WERI-Rb-1 (cell line): ENCODE results near the gene CIT.
"Not testable (repeated sequence)": the region's sequence is repeated elsewhere in the genome, so short reads cannot be mapped to it uniquely, and the experiment has no call there.

ENCODE experiments used
- DNase-seq: peaks from one replicate; pipeline ENCODE4 v3.0.0-alpha.2; 2020
- H3K27ac ChIP-seq: fragments of 250-450 bp; sonication (Bioruptor Pico); 2 replicates; pipeline ENCODE4 v1.5.1; 2020; ENCODE audit warnings: mild to moderate bottlenecking, moderate library complexity
- H3K27me3 ChIP-seq: fragments of 250-450 bp; sonication (Bioruptor Pico); 2 replicates; pipeline ENCODE4 v1.5.1; 2021; ENCODE audit warnings: mild to moderate bottlenecking, low read depth, moderate library complexity; ENCODE audit not compliant: insufficient read depth, severe bottlenecking
- H3K36me3 ChIP-seq: fragments of 250-450 bp; sonication (Bioruptor Pico); 2 replicates; pipeline ENCODE4 v1.5.1; 2020; ENCODE audit warnings: mild to moderate bottlenecking, moderate library complexity
- H3K4me3 ChIP-seq: 2 replicates; pipeline ENCODE4 v1.5.1; 2011; ENCODE audit warnings: low read depth, mild to moderate bottlenecking, control low read depth, low read length
- H3K9me3 ChIP-seq: fragments of 250-450 bp; sonication (Bioruptor Pico); 2 replicates; pipeline ENCODE4 v1.5.1; 2021; ENCODE audit warnings: mild to moderate bottlenecking, moderate library complexity; ENCODE audit not compliant: severe bottlenecking
- TF ChIP-seq, protein P1 (sequence below): IDR thresholded peaks from 2 replicates; pipeline ENCODE4 v1.5.1; 2011; ENCODE audit warnings: low read depth, mild to moderate bottlenecking, control low read depth, inconsistent platforms, low read length

CIT gene

GRCh38 chr12:119711693-119712092 is 165.4 kb downstream of the CIT start:
- Histone ChIP-seq H3K9me3 (no peaks in the 10 kb centered on the region), H3K36me3 (peaks cover 92% of the 10 kb centered on the region), H3K27me3 (no peaks in the 10 kb centered on the region), H3K27ac (no peak overlapping the region), H3K4me3 (no peak overlapping the region)
- no peak for DNase-seq
- TF ChIP-seq, protein P1, sequence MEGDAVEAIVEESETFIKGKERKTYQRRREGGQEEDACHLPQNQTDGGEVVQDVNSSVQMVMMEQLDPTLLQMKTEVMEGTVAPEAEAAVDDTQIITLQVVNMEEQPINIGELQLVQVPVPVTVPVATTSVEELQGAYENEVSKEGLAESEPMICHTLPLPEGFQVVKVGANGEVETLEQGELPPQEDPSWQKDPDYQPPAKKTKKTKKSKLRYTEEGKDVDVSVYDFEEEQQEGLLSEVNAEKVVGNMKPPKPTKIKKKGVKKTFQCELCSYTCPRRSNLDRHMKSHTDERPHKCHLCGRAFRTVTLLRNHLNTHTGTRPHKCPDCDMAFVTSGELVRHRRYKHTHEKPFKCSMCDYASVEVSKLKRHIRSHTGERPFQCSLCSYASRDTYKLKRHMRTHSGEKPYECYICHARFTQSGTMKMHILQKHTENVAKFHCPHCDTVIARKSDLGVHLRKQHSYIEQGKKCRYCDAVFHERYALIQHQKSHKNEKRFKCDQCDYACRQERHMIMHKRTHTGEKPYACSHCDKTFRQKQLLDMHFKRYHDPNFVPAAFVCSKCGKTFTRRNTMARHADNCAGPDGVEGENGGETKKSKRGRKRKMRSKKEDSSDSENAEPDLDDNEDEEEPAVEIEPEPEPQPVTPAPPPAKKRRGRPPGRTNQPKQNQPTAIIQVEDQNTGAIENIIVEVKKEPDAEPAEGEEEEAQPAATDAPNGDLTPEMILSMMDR, result no peak

DNA sequence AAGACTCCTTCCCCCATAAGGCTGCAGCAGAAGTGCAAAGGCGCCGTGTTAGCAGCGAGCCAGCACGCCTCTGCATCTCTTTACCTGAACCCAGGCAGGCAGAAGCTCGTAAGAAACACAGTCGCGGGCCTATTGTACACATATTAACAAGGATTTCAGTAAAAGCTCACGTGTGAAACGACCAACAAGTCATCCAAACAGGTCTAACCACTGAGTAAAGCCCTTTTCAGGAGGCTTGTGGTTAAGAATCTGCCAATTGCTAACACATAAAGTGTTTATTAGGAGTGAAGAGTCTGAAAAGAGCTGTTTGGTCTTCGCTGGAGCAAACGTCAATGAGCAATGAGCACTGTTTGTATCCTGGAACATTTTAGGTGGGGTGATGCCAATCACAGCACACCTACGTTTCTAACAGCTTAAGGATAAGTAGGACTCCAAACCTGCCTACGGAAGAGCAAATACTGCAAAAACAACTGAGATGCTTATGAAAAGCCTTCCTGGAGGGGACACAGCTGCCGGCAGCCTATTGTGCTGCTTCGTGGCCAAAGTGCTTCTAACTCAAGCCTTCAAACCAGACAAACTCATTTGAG is 166.1 kb downstream of the CIT start:
- Histone ChIP-seq H3K4me3 (no peak overlapping the region), H3K36me3 (peaks cover 94% of the 10 kb centered on the region), H3K9me3 (no peaks in the 10 kb centered on the region), H3K27me3 (no peaks in the 10 kb centered on the region), H3K27ac (0 out of 2 replicates have a peak overlapping the region, but pooled peaks have one; percentile 12)
- DNase-seq, result no peak
- TF ChIP-seq, protein P1, result no peak

DNA sequence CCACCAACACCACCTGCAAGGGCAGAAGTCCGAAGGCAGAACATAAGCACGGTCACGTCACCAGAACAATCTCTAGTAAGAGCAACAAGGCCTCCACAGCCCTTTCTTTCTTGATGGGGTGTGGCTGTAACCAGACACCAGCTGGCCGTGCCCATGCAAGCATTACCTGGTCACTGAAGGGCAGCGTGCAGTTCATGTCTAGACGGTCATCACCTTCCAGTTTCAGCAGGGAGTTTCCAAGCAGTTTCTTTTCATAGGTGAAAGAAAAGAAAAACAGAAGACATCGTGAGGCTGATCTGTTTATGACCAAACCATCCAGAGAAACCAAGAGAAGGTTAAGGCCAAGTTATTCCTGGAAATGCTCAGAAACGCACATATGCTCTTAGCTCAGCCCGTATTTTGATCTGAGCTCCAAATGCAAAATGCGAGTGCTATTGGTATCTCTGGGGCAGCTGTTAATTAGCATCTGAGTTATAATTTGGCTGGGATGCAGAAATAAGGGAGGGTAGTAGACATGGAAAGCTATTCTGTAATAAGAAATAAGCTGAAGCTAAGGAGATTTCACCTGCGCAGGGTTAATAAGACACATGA is 166.7 kb downstream of the CIT start:
- peaks cover 90% of the 10 kb centered on the region for H3K36me3 ChIP-seq
- H3K9me3 ChIP-seq, result no peaks in the 10 kb centered on the region
- H3K27ac ChIP-seq, result peak overlapping the region; percentile 12; the same call in 1 of the 2 replicates
- H3K4me3 ChIP-seq, result no peak overlapping the region
- no peaks in the 10 kb centered on the region for H3K27me3 ChIP-seq
- DNase-seq, result no peak
- TF ChIP-seq, protein P1, result no peak

DNA sequence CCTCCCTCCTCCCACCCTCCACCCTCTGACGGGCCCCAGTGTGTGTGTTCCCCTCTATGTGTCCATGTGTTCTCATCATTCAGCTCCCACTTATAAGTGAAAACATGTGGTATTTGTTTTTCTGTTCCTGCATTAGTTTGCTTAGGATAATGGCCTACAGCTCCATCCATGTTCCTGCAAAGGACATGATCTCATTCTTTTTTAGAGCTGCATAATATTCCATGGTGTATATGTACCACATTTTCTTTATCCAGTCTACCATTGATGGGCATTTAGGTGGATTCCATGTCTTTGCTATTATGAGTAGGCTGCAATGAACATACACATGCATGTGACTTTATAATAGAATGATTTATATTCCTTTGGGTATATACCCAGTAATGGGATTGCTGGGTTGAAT is 170.7 kb downstream of the CIT start:
- not testable (repeated sequence) for H3K27ac ChIP-seq, DNase-seq, H3K9me3 ChIP-seq, H3K4me3 ChIP-seq, H3K27me3 ChIP-seq
- H3K36me3 ChIP-seq, result peaks cover 64% of the 10 kb centered on the region

- H3K27me3 ChIP-seq, result no peaks in the 10 kb centered on the region
- no peak for DNase-seq
- no peaks in the 10 kb centered on the region for H3K9me3 ChIP-seq
- no peak overlapping the region for H3K27ac ChIP-seq
- H3K36me3 ChIP-seq, result peaks cover 59% of the 10 kb centered on the region
- no peak overlapping the region for H3K4me3 ChIP-seq
- TF ChIP-seq, protein P1, result no peak
Observed at GRCh38 chr12:119705182-119705581, 171.9 kb downstream of the CIT start.

GRCh38 chr12:119704065-119704747 is 172.9 kb downstream of the CIT start:
- no peaks in the 10 kb centered on the region for H3K27me3 ChIP-seq
- no peaks in the 10 kb centered on the region for H3K9me3 ChIP-seq
- H3K4me3 ChIP-seq, result no peak overlapping the region
- peak overlapping the region; percentile 37 for H3K27ac ChIP-seq
- no peak for DNase-seq
- peaks cover 57% of the 10 kb centered on the region for H3K36me3 ChIP-seq
- TF ChIP-seq, protein P1, result no peak
